GM21723 (cell line): ENCODE data around the gene SCAF1.

Source experiments
- ATAC-seq: cut with Tn5 transposase; IDR thresholded peaks from one replicate; pipeline ENCODE4 v1.9.1; 2021; ENCODE audit warnings: mild to moderate bottlenecking, moderate library complexity; ENCODE audit not compliant: unreplicated experiment

SCAF1 gene

DNA sequence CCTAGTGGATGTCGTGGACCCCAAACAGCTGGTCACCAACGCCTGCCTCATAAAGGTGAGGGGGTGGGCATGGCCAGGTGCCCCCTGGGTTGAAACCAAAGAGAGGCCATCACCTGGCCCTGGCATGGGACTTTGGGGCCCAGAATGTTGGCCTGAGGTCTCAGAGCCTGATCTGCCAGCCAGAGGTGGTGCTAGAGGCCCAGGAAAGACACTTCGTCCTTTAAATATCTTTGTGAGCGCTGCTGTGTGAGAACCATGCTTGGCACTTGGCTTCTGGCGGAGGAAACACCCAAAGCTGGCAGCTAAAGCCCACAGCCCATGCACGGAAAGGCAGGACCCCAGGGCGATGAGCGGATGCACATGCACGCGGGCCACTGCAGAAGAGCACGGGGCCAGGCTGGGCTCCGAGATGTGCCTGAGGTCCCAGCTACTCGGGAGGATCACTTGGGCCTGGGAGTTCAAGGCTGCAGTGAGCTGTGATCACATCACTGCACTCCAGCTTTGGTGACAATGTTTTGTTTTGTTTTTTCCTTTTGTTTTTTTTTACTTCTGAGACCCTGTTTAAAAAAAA lies 43.1 kb downstream of the SCAF1 start:
- no peak for ATAC-seq

DNA sequence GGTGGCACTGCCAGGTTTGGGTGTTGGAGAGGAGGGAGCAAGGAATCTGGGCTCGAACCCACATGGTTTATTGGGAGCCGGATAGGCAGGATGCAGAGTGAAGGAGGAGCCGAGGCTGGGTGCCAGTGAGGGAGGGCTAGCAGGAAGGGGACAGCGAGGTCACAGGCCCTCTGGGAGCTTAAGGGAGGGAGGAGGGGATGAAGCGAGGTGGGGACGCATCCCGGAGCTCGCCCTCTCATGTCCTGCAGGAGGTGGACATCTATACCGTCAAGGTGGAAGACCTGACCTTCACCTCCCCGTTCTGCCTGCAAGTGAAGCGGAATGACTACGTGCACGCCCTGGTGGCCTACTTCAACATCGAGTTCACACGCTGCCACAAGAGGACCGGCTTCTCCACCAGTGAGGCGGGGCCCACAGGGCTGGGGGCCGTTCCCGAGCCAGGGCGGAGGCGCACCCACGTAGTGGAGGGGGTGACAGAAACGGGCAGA lies 43.9 kb downstream of the SCAF1 start:
- no peak for ATAC-seq

GRCh38 chr19:49686503-49687088 lies 44.6 kb downstream of the SCAF1 start:
- no peak for ATAC-seq

DNA sequence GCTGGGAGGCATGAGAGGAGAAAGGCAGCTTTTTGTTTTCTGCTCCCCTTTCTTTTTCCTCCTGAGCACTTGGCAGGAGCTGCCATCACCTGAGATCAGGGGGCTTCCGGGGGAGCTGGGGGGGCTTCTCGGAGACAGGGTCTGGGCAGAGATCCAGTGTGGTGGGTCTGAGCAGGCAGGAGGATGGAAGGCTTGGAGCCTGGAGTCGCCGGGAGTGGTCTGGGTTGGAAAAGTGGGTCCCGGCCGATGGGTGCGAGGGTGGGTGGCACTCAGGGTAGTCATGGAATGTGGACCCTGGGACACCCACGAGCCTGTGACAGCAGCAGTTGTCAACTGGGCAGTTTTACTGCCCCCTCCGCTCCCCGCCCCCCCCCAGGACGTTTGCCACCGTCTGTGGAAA lies 45.1 kb downstream of the SCAF1 start:
- no peak for ATAC-seq

DNA sequence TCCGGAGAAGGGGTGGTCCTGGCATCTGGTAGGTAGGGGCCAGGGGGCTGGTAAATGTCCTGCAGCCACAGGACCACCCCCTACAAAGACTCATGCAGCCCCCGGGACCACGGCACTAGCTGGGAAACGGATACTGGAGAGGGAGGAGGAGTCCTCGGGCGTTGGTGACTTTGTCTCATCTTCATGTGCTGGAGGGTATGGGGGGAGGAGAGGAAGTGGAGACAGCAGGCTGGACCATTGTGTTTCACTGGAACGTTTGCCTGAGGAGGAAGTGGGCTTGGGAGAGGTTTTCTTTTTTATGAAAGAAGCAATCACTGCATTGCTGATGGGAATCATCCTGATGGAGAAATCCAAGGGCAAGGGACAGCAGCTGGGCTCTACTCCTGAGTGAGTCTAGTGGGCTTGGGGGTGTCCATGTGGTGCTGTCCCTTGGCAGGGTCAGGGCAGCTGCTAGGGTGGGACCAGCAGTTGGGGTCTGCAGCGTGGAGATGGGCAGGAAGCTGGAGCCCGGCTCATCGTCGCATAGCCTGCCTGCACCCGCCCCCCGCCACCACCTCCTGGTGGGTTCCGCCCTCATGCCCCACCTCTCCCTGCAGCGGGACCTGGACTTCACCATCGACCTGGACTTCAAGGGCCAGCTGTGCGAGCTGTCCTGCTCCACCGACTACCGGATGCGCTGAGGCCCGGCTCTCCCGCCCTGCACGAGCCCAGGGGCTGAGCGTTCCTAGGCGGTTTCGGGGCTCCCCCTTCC lies 45.7 kb downstream of the SCAF1 start:
- no peak for ATAC-seq

GRCh38 chr19:49688531-49689132 lies 46.6 kb downstream of the SCAF1 start:
- no peak for ATAC-seq

DNA sequence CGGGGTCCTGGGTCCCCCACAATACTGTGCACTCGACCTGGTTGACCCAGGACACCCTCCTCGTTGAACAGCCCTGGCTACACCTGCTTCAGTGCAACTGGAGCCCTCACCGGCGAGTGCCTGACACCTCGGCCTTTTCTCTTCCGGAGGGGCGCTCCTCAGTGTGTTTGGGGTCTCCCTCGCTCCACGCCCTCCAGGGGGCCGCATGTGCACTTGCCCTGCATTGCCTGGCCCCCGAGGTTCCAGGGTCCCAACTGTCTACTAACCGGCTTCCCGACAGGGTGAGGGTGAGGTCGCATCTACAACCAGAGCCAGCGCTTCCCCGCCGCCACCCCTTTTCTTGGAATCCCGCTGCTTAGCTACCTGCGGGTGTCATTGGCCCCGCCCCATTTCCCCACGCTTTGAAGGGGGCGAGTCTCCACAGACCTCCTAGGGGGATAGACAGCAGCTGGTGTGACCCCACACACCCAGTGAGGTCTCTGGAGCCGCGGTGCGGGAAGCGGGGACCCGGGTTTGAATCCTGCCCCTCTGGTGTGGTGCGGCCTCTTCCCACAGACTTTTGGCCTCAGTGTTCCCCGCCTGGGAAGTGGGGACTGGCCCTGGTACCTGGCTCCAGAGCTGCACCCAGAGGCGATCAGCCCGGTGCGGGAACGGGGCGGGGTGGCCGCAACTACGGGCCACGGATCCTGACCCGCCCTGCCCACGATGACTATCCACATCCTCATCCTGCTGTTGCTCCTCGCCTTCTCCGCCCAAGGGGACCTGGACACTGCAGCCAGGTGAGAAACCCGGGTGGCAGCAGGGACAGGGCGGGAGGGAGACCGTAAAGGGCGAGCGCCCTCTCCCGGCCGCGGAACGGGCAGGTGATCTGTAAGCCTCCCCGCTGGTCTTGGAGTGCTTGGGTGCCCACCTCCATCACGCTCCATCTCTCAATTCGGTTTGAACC lies 47.4 kb downstream of the SCAF1 start, which contains the start of gene ADM5:
ADM5 (plus strand) TSS at position 462 of the 946 bp plus-strand sequence; CDS start at position 706, 244 bp downstream.
- ATAC-seq, result no peak

DNA sequence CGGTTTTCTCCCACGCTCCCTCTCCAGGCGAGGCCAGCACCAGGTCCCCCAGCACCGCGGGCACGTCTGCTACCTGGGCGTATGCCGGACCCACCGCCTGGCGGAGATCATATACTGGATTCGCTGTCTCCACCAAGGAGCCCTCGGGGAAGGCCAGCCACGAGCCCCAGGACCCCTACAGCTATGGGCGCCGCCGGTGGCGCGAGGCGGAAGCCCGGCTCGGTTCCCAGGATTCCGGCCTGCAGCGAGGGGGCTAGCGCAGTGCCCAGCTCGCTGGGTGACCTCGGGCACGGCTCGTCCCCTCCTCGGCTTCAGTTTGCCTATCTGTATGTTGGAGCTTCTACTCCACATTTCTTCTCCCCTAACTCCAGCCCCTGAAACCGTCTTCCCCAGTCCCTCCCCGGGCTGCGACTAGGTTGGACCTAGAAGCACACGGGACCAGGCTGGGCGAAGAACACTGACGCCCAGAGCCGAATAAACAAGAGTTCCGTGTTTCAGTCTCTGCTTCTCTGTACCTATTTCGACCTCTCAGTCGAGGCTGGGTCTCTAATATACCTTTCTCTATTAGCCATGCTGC lies 48.2 kb downstream of the SCAF1 start:
- no peak for ATAC-seq

DNA sequence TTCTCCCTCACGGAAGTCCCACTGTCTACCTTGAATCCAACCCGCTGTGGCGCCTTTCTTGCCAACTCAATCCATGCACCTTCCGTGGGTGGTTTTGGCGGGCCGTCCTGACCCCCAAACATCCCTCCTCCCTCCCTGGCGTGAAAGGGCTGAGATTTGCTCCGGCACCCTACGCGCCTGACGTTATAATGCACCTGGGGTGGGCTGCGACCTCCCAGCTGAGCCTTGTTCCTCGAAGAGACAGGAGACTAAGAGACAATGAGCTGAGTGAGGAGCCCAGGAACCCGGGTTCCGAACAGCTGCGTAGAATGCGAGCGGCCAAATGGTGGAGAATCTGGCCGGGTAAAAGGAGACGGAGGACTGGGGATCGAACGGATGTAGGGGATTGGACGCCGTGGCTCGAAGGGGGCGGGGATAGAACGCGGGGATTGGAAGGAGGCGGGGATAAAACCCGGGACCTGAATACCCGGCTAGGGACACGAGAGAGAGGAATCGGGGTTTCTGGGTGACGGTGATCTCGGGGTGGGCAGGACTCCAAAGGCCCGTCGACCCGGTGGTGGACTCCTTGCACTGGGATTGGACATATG lies 48.7 kb downstream of the SCAF1 start, which contains the start of gene CPT1C:
CPT1C (plus strand) TSS at position 461 of the 587 bp plus-strand sequence. CDS start 1,137 bp downstream, outside the sequence.
- ATAC-seq, result no peak

GRCh38 chr19:49691243-49692146 lies 49.5 kb downstream of the SCAF1 start:
- no peak for ATAC-seq

DNA sequence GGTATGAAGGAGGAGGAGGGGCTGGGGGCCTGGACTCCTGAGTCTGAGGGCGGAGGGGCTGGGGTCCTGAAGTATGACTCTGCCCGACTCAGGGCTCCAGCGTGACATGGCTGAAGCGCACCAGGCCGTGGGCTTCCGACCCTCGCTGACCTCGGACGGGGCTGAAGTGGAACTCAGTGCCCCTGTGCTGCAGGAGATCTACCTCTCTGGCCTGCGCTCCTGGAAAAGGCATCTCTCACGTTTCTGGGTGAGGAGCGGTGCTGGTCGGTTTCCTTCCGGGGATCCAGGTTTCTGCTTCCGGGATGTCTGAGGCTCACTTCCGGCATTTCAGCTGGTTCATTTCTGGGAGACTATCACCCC lies 50.1 kb downstream of the SCAF1 start:
- no peak for ATAC-seq

GRCh38 chr19:49696115-49696514 lies 54.1 kb downstream of the SCAF1 start:
- no peak for ATAC-seq

DNA sequence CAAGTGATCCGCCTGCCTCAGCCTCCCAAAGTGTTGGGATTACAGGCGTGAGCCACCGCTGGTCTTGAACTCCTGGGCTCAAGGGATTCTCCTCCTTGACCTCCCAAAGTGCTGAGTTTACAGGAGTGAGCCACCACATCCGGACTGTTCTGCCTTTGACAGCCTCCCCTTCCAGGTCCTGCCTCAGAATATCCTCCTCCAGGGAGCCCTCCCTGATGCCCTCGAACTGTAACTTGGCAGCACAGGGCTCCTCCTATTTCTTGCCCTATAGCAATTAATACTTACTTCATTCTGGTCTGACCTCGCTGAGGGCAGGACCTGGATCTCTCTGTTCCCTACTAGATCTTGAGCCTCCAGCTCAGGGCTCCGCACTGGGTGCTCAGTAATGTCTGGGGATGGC lies 54.9 kb downstream of the SCAF1 start:
- ATAC-seq, result no peak

- no peak for ATAC-seq
Observed at GRCh38 chr19:49699364-49699763, 57.4 kb downstream of the SCAF1 start.

DNA sequence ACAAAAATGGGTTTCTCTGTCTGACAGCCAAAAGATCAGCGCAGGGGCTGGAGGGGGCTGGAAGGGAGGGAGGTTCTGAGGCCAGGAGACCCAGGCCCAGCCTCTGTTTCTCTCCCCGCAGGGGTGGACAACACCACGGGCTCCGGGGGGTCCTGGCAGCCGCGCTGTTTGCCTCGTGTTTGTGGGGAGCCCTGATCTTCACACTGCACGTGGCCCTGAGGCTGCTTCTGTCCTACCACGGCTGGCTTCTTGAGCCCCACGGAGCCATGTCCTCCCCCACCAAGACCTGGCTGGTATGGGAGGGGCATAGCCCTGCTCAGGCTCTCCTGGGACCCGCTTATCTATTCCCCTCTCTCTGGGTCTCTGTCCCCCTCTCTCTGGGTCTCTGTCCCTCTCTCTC lies 58.6 kb downstream of the SCAF1 start:
- no peak for ATAC-seq

DNA sequence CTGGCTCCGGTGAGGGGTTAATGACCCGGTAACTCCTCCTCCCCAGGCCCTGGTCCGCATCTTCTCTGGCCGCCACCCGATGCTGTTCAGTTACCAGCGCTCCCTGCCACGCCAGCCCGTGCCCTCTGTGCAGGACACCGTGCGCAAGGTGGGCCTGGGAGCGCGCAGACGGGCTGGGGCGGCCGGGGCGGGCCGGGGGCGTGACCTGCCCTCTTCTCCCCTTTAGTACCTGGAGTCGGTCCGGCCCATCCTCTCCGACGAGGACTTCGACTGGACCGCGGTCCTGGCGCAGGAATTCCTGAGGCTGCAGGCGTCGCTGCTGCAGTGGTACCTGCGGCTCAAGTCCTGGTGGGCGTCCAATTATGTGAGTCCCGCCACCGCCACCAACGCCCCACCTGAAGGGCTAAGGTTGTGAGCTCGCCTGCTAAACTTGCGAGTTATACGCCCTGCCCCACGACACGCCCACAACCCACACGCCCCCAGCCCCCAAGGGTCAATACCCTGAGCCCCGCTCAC lies 59.3 kb downstream of the SCAF1 start:
- no peak for ATAC-seq

DNA sequence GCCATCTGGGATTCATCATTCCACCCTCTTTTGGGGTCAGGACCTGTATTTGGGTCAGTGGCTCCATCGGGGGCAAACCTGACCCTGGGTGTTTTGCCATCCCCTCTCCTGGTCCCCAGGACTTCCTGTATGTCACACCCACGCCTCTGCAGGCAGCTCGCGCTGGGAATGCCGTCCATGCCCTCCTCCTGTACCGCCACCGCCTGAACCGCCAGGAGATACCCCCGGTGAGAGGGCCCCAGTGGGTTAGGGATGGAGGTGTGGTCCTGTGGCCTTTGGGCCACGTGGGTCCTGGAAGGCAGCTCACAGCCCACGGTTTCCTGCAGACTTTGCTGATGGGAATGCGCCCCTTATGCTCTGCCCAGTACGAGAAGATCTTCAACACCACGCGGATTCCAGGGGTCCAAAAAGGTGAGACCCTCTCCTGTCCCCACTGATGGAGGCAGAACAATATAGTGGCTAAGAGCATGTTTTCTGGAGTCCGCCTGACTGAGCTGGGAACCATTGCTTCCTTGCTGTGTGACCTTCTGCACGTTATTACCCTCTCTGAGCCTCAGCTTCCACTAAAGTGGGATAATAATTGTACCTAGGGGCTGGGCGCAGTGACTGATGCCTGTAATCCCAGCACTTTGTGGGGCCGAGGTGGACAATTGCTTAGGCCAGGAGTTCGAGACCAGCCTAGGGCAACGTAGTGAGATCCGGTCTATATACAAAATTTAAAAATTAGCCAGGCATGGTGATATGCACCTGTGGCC lies 63.1 kb downstream of the SCAF1 start:
- ATAC-seq, result no peak

DNA sequence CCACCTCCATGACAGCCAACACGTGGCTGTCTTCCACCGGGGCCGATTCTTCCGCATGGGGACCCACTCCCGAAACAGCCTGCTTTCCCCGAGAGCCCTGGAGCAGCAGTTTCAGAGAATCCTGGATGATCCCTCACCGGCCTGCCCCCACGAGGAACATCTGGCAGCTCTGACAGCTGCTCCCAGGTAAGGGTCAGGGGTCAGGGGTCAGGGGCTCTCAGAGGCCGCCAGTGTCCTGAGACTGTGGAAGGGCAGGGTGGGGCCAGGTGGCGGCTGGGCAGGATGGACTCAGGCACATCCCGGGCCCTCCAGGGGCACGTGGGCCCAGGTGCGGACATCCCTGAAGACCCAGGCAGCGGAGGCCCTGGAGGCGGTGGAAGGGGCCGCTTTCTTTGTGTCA lies 63.9 kb downstream of the SCAF1 start:
- ATAC-seq, result no peak
